Activated T-cell treated with anti-CD3 and anti-CD28 coated beads, Interleukin-2, amount 50 U/mL, for 48 hours (primary cell): Measurements from ENCODE around the gene CYTH2.
A peak's percentile ranks its signal among the peaks of the same experiment; 100 is the strongest.

Experiments
- DNase-seq, 2 experiments: peaks; one replicate each; pipeline ENCODE4 v3.0.0-alpha.2; 2020

The CYTH2 gene, protein sequence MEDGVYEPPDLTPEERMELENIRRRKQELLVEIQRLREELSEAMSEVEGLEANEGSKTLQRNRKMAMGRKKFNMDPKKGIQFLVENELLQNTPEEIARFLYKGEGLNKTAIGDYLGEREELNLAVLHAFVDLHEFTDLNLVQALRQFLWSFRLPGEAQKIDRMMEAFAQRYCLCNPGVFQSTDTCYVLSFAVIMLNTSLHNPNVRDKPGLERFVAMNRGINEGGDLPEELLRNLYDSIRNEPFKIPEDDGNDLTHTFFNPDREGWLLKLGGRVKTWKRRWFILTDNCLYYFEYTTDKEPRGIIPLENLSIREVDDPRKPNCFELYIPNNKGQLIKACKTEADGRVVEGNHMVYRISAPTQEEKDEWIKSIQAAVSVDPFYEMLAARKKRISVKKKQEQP

GRCh38 chr19:48469289-48469881 lies at the start of gene CYTH2:
Gene CYTH2, plus strand, starts transcription at chr19:48469369. Its CDS starts 139 bp downstream, at chr19:48469508.
- DNase-seq = peak; percentile 84 to 86

GRCh38 chr19:48421548-48421947 lies 47.6 kb upstream of the CYTH2 start:
- no peak for DNase-seq

GRCh38 chr19:48424694-48425219 lies 44.4 kb upstream of the CYTH2 start:
- DNase-seq = no peak

- DNase-seq = no peak
Observed at GRCh38 chr19:48428670-48429069, 40.5 kb upstream of the CYTH2 start.

DNA sequence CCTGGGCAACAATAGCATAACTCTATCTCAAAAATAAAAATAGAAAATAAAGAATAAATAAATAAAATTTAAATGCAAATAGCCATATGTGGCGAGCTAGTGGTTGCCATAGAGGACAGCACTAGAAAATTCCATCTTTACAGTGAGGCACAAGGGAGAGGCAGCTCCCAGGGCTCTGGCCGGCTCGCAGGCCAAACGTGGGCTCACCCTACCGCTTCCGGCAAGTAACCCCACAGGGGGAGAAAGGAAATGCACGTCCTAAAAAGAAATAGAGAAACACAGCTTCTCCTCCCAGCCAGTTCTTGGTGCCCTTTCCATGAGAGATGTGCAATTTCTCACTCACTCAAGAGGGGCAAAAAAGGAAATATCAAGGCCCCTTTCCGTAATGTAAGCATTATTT lies 35.8 kb upstream of the CYTH2 start:
- DNase-seq = no peak

DNA sequence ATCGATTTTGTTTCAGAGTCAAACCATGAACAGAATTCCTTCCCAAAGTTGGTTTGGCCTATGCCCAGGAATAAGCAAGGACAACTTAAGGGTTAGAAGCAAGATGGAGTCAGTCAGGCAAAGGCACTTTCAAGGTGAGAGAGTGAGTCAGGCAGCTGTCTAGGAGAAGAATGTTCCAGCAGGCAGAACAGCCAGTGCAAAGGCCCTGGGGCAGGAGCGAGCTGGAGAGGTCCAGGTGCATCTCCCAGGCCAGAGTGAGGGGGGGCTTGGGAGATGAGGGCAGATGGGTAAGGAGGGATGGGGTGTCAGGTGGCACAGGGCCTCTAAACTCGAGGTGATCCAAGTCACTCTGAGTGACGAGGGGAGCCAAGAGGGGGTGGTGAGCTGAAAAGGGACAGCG lies 32.6 kb upstream of the CYTH2 start:
- DNase-seq = no peak

- DNase-seq = no peak
Observed at GRCh38 chr19:48441360-48442050, 27.7 kb upstream of the CYTH2 start.

DNA sequence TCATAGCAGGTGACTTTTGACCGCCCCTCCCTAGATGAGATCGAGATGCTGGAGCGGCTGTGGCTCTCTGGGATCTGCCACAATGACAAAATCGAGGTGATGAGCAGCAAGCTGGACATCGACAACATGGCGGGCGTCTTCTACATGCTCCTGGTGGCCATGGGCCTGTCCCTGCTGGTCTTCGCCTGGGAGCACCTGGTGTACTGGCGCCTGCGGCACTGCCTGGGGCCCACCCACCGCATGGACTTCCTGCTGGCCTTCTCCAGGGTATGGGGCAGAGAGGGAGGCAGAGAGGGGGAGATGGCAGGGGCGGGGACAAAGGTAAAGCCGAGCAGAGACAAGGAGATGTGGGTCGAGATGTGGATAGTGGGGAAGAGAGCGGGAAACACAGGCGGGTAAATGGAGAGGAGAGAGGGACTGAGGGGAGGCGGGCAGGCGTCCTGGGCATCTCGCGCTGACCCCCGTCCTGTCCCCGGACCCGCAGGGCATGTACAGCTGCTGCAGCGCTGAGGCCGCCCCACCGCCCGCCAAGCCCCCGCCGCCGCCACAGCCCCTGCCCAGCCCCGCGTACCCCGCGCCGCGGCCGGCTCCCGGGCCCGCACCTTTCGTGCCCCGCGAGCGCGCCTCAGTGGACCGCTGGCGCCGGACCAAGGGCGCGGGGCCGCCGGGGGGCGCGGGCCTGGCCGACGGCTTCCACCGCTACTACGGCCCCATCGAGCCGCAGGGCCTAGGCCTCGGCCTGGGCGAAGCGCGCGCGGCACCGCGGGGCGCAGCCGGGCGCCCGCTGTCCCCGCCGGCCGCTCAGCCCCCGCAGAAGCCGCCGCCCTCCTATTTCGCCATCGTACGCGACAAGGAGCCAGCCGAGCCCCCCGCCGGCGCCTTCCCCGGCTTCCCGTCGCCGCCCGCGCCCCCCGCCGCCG lies 26.8 kb upstream of the CYTH2 start:
- no peak for DNase-seq

DNA sequence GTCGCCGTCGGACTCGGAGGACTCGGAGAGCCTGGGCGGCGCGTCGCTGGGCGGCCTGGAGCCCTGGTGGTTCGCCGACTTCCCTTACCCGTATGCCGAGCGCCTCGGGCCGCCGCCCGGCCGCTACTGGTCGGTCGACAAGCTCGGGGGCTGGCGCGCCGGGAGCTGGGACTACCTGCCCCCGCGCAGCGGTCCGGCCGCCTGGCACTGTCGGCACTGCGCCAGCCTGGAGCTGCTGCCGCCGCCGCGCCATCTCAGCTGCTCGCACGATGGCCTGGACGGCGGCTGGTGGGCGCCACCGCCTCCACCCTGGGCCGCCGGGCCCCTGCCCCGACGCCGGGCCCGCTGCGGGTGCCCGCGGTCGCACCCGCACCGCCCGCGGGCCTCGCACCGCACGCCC lies 25.9 kb upstream of the CYTH2 start:
- DNase-seq = peak in 1 of 2 experiments; percentile 26

DNA sequence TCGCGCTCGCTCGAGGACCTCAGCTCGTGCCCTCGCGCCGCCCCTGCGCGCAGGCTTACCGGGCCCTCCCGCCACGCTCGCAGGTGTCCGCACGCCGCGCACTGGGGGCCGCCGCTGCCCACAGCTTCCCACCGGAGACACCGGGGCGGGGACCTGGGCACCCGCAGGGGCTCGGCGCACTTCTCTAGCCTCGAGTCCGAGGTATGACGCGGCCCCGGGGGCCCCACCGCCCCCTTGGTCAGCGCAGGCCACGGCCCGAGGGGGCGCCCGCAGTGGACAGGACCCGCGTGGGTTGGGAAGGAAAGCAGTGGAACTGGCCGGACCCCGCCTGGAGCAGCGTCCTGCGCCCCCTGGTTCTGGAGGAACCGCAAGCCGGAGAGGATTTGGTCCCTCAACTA lies 25.4 kb upstream of the CYTH2 start:
- no peak for DNase-seq

DNA sequence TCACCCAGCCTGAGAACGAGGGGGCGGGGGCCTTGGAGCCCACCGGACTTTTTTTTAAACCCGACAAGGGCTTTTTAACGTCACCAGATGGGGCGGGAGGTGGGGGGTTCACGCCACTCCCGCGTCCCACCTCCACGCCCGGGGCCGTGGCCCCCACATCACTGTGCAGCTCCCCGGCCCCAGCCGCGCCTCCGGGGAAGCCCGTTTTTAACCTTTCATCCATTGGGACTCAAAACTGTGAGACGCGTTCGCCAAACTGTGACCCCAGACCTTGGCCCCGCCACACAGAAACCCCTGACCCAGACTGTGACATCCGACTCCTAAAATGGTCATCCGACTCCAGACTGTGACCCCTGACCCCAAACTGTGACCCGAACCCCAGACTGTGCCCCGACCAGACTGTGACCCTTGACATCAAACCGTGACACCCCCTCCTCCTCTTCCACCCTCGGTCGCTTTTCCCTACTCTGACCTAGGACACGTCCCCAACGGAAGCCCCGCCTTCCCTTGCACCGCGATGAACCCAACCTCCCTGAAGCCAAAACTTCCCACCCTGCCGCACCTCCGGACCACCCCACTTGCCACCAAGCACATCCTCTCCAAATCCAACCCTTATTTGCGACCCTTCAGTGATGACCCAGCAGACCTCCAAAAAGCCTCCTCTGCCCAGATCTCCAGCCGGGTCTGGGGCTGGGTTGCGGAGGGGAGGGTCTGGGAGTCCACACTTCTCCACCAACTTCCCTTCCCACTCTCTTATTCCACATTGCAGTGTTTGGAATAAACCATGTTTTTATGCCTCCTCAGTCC lies 24.8 kb upstream of the CYTH2 start:
- peak in 1 of 2 experiments; percentile 22 for DNase-seq

DNA sequence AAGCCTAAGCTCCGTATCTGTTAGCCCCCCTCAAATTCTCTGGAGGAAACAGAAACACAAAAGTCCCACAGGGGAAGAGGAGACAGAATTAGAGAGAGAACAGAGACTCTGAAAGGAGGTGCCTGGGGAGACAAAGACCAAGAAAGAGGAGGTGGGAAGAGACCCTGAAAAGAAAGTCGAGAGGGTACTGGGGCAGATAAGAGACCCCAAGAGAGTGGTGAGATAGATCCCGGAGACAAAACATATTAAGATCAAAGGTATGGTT lies 24.3 kb upstream of the CYTH2 start:
- DNase-seq = no peak

DNA sequence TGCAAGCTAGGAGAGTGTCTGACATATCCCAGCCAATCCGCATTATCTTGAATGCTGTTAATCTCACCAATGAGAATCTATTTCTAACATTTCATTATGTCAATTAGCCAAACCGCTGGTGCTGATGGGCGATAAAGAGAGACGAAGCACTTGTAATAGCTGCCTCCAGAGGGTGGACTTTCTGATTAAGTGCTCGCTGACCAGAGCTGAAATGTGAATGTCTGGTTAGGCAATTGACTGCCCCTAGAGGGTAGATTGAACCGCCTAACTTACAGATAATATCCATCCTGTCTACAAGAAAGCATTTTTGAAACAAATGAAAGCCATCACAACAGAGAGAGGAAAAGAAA lies 23.9 kb upstream of the CYTH2 start:
- peak; percentile 45 to 46 for DNase-seq

DNA sequence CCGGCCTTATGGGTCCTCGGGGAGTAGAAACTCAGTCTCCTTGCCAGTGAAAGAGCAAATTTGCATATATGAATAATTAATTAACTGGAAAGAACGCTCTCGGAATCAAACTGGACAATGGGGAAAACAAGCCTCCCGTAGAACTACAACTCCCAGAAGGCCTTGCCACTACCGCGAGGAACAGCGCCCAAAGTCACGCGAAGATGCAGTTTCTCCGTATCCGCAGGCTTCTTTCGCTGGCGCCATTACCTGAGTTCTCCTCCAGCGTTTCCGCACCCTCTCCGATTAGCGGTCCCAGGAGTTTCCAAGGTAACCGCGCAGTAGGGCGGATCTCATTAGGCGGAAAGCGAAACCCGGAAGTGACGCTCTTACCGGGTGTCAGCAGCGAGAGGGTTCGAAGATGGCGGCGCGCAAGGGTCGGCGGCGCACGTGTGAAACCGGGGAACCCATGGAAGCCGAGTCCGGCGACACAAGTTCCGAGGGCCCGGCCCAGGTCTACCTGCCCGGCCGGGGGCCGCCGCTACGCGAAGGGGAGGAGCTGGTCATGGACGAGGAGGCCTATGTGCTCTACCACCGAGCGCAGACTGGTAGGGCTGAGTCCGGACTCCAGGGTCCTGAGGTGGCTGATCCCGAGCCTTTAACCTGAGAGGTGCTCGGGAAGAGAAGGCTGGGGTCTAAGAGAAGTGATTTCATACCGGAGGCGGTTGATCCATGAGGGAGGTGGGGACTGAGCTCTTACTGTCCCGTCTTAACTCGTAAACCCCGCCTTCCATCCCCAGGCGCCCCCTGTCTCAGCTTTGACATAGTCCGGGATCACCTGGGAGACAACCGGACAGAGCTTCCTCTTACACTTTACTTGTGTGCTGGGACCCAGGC lies 23.3 kb upstream of the CYTH2 start, which contains the start of gene GRWD1:
TSS of gene GRWD1 (plus strand) at position 378 of the 876 bp plus-strand sequence. CDS start at position 401, 23 bp downstream.
- DNase-seq = peak; percentile 93

DNA sequence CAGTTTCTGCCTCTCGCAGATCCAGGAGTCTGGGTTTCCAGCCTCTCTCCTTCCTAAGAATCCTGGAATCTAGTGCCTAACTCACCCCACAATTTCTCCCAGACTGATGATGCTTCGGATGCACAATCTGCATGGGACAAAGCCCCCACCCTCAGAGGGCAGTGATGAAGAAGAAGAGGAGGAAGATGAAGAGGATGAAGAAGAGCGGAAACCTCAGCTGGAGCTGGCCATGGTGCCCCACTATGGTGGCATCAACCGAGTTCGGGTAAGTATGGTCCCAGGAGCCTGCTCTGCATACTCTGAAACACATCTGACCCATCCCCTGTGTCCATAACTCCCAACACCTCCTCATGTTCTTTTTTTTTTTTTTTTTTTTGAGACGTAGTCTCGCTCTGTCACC lies 22.6 kb upstream of the CYTH2 start:
- no peak for DNase-seq

GRCh38 chr19:48448563-48448962 lies 20.6 kb upstream of the CYTH2 start:
- no peak for DNase-seq

DNA sequence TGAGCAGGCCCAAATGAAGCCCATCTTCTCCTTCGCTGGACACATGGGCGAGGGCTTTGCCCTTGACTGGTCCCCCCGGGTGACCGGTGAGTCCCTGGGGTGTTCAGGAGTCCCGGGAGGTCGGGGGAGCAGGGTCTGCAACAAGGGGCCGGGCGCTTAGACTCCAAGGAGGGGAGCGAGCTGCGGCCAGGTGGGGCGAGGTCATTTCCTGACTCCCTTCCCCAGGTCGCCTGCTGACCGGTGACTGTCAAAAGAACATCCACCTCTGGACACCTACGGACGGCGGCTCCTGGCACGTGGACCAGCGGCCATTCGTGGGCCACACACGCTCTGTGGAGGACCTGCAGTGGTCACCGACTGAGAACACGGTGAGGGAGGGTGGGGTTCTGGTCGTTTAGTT lies 18.7 kb upstream of the CYTH2 start:
- DNase-seq = no peak

DNA sequence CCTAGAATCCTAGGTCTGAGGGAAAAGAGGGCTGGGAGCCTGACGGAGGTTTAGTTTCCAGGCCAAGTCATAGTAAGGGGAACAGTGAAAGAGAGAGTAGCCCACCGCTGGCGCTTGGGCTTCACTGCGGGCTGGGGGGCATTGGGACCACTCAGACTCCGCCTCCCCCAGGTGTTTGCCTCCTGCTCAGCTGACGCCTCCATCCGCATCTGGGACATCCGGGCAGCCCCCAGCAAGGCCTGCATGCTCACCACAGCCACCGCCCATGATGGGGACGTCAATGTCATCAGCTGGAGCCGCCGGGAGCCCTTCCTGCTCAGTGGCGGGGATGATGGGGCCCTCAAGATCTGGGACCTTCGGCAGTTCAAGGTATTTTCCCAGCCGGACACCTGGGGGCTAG lies 18.3 kb upstream of the CYTH2 start:
- no peak for DNase-seq

- DNase-seq = peak in 1 of 2 experiments; percentile 15
Observed at GRCh38 chr19:48451624-48452023, 17.5 kb upstream of the CYTH2 start.

DNA sequence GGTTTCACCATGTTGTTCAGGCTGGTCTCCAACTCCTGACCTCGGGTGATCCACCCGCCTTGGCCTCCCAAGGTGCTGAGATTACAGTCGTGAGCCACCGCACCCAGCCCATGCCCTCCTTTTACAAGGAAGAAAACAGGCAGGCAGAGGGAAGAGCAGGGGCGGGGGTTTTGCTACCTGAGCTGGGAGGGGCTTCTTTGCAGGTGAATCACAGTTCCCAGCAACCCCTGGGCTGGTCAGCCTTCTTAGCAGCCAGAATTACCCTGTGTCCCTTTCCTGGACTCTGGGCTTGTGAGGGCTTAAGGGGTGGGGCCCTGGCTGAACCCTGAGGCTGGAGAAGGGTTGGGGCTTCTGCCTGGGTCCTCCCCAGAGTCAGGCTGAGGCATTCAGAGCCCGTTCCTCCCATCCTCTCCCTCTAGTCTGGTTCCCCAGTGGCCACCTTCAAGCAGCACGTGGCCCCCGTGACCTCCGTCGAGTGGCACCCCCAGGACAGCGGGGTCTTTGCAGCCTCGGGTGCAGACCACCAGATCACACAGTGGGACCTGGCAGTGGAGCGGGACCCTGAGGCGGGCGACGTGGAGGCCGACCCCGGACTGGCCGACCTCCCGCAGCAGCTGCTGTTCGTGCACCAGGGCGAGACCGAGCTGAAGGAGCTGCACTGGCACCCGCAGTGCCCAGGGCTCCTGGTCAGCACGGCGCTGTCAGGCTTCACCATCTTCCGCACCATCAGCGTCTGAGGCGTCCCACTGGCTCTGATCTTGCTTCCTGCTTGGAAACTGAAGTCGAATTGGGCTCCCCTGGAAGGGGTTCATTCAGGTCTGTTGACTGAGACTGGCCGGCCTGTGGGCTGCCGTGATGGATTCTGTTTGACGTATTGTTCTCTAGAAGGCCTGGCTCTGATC lies 16.6 kb upstream of the CYTH2 start:
- DNase-seq = peak in 1 of 2 experiments; percentile 13
